Tibial nerve (tissue), 4 donors: ENCODE data around the gene P3H4. TPM values are rescaled to one million over a fixed set of nuclear protein-coding genes. Genes with fewer than 3 reads are reported as not detected.
A peak's percentile ranks its signal among the peaks of the same experiment; 100 is the strongest.
"Not testable (repeated sequence)": the region's sequence is repeated elsewhere in the genome, so short reads cannot be mapped to it uniquely, and the experiment has no call there.

ENCODE experiments used
- DNase-seq, 2 donors: peaks; one replicate each; pipeline ENCODE4 v3.0.0-alpha.2; 2019; ENCODE audit warnings: low spot score in 2 of 2
- H3K27ac ChIP-seq, 4 donors: fragments of 200-600 bp; sonication (generic) in 3 of 4; one replicate each; pipeline ENCODE4 v1.5.1; 2017 to 2019; ENCODE audit warnings: mild to moderate bottlenecking in 1 of 4
- H3K27me3 ChIP-seq, 2 donors: fragments of 200-600 bp; sonication (generic) in 1 of 2; one replicate each; pipeline versions ENCODE4 v1.5.1 to v1.6.0; 2017 to 2019
- H3K36me3 ChIP-seq, 3 donors: fragments of 200-600 bp; sonication (generic); one replicate each; pipeline ENCODE4 v1.5.1; 2018 to 2019
- H3K4me1 ChIP-seq, 4 donors: fragments of 200-600 bp; sonication (generic) in 3 of 4; one replicate each; pipeline ENCODE4 v1.5.1; 2017 to 2019
- H3K4me3 ChIP-seq, 4 donors: fragments of 200-600 bp; sonication (generic) in 3 of 4; one replicate each; pipeline ENCODE4 v1.5.1; 2017 to 2019; ENCODE audit warnings: mild to moderate bottlenecking in 1 of 4, moderate library complexity in 1 of 4
- H3K9me3 ChIP-seq, 4 donors: fragments of 200-600 bp; sonication (generic) in 3 of 4; one replicate each; pipeline ENCODE4 v1.5.1; 2017 to 2019
- CTCF ChIP-seq, 5 experiments: fragments of 200-600 bp in 3 of 5; fragments of 450-650 bp in 2 of 5; sonication (generic) in 3 of 5; IDR thresholded peaks; one replicate each; pipeline ENCODE4 v1.5.1; 2016 to 2019; ENCODE audit warnings: antibody characterized with exemption in 5 of 5, mild to moderate bottlenecking in 3 of 5, moderate library complexity in 2 of 5
- EP300 ChIP-seq, 2 donors: sonication (generic); formaldehyde crosslinking; IDR thresholded peaks; one replicate each; pipeline ENCODE4 v1.6.1; 2017; ENCODE audit warnings: antibody characterized with exemption in 2 of 2, mild to moderate bottlenecking in 1 of 2
- POLR2A ChIP-seq, 2 donors: fragments of 450-650 bp; IDR thresholded peaks; one replicate each; pipeline ENCODE4 v1.6.1; 2017; ENCODE audit warnings: antibody characterized with exemption in 2 of 2, mild to moderate bottlenecking in 2 of 2, moderate library complexity in 2 of 2
- WGBS, 2 donors: methylation state at CpG; one replicate each; pipeline ENCODE4 v1.1.5; 2018; 5-methylcytosine and 5-hydroxymethylcytosine counted together
- total RNA-seq, 4 donors: library from RNA; depleted of rRNA; stranded (reverse); fragments of >200 nt; gene quantifications; one replicate each; pipeline ENCODE4 v1.1.0, GENCODE V29; 2016

Gene P3H4
- total RNA-seq, result 10 to 100 TPM; 14.7 to 23.9 (median 22.0) TPM

- peaks cover 0 to 12% (median 0%) of the 10 kb centered on the region in 3 donors for H3K36me3 ChIP-seq
- no peaks in the 10 kb centered on the region for H3K27me3 ChIP-seq
- DNase-seq, result peak; percentile 58 to 60
- peaks cover 0 to 45% (median 22%) of the 10 kb centered on the region in 4 donors for H3K4me1 ChIP-seq
- peak within 1 kb of the TSS; percentile 53 to 84 (median 75) for H3K27ac ChIP-seq
- no peak for TF ChIP-seq POLR2A (IDR thresholded peaks at IDR 0.05)
- peak in 1 of 2 donors; percentile 29 for TF ChIP-seq EP300 (IDR thresholded peaks at IDR 0.05)
- peak; percentile 71 to 94 (median 85) for TF ChIP-seq CTCF (IDR thresholded peaks at IDR 0.05)
- H3K4me3 ChIP-seq, result peak within 1 kb of the TSS; percentile 74 to 86 (median 84)
- WGBS, 2 donors, result 1% methylated on average over 28 to 30 of the region's 96 CpGs
- no peaks in the 10 kb centered on the region for H3K9me3 ChIP-seq
Observed at GRCh38 chr17:41811549-41812380, at the start of gene P3H4. P3H4 (minus strand) TSS chr17:41811949; CDS start chr17:41811915, 34 bp downstream.

GRCh38 chr17:41860254-41860931 is 48.6 kb upstream of the P3H4 start:
- Histone ChIP-seq H3K9me3 (no peaks in the 10 kb centered on the region), H3K27me3 (no peaks in the 10 kb centered on the region), H3K4me3 (no peak overlapping the region), H3K4me1 (peaks cover 0 to 46% (median 19%) of the 10 kb centered on the region in 4 donors), H3K27ac (no peak overlapping the region), H3K36me3 (no peaks in the 10 kb centered on the region)
- WGBS, 2 donors, result 64 to 77% methylated on average over 3 of the region's 3 CpGs
- TF ChIP-seq EP300 (IDR thresholded peaks at IDR 0.05) (no peak), CTCF (IDR thresholded peaks at IDR 0.05) (no peak), POLR2A (IDR thresholded peaks at IDR 0.05) (no peak)
- no peak for DNase-seq

- not testable (repeated sequence) for H3K27me3 ChIP-seq, H3K9me3 ChIP-seq, DNase-seq, H3K27ac ChIP-seq, H3K4me3 ChIP-seq
- 94 to 96% methylated on average over 14 of the region's 14 CpGs for WGBS, 2 donors
- Histone ChIP-seq H3K4me1 (peaks cover 0 to 31% (median 9%) of the 10 kb centered on the region in 4 donors), H3K36me3 (peaks cover 0 to 31% (median 0%) of the 10 kb centered on the region in 3 donors)
Observed at GRCh38 chr17:41851382-41851781, 39.6 kb upstream of the P3H4 start.

GRCh38 chr17:41849251-41849990 is 37.7 kb upstream of the P3H4 start:
- TF ChIP-seq EP300 (IDR thresholded peaks at IDR 0.05), result no peak
- TF ChIP-seq CTCF (IDR thresholded peaks at IDR 0.05), result no peak
- H3K27ac ChIP-seq, result peak overlapping the region in 2 of 4 donors; percentile 40 to 41
- 39 to 42% methylated on average over 4 of the region's 4 CpGs for WGBS, 2 donors
- no peak overlapping the region for H3K4me3 ChIP-seq
- DNase-seq, result no peak
- no peaks in the 10 kb centered on the region for H3K9me3 ChIP-seq
- peaks cover 0 to 31% (median 9%) of the 10 kb centered on the region in 4 donors for H3K4me1 ChIP-seq
- H3K27me3 ChIP-seq, result no peaks in the 10 kb centered on the region
- H3K36me3 ChIP-seq, result peaks cover 0 to 24% (median 0%) of the 10 kb centered on the region in 3 donors

GRCh38 chr17:41848788-41849187 is 37.0 kb upstream of the P3H4 start:
- no peak for TF ChIP-seq EP300 (IDR thresholded peaks at IDR 0.05)
- Histone ChIP-seq H3K27ac (peak overlapping the region in 2 of 4 donors; percentile 40 to 41), H3K36me3 (peaks cover 0 to 17% (median 0%) of the 10 kb centered on the region in 3 donors), H3K4me1 (peaks cover 0 to 31% (median 9%) of the 10 kb centered on the region in 4 donors), H3K4me3 (no peak overlapping the region), H3K9me3 (no peaks in the 10 kb centered on the region), H3K27me3 (no peaks in the 10 kb centered on the region)
- no peak for DNase-seq
- 27 to 36% methylated on average over 4 of the region's 4 CpGs for WGBS, 2 donors
